Ishikawa (cell line): ENCODE data around the gene EDN2.

Experiments used
- FOXM1 ChIP-seq: IDR thresholded peaks from 2 replicates; pipeline ENCODE4 v1.6.1; 2012; ENCODE audit warnings: low read depth, borderline replicate concordance
- MAX ChIP-seq: IDR thresholded peaks from 2 replicates; pipeline ENCODE4 v1.6.1; 2012
- RAD21 ChIP-seq: IDR thresholded peaks from 2 replicates; pipeline ENCODE4 v1.6.1; 2012; ENCODE audit warnings: low read depth

- no peak for TF ChIP-seq FOXM1
- no peak for TF ChIP-seq MAX
- no peak for TF ChIP-seq RAD21
Measured at GRCh38 chr1:41526956-41527561, 42.6 kb upstream of the EDN2 start.
